Type B pancreatic cell (in vitro differentiated cells): ENCODE results near the gene MTA3. TPM values are rescaled to one million over a fixed set of nuclear protein-coding genes. Genes with fewer than 3 reads are reported as not detected.

Source experiments
- DNase-seq: peaks from one replicate; pipeline ENCODE4 v3.0.0; 2021; ENCODE audit warnings: mixed read lengths; ENCODE audit not compliant: unreplicated experiment; ENCODE audit errors: extremely low spot score
- H3K27ac Mint-ChIP-seq: 2 replicates; pipeline ENCODE4 v1.8.0; 2021; ENCODE audit warnings: mild to moderate bottlenecking, mixed read lengths
- H3K27me3 Mint-ChIP-seq: 2 replicates; pipeline ENCODE4 v1.8.0; 2021; ENCODE audit warnings: mixed read lengths
- H3K36me3 Mint-ChIP-seq: 2 replicates; pipeline ENCODE4 v1.8.0; 2021; ENCODE audit warnings: mixed read lengths
- H3K4me1 Mint-ChIP-seq: one replicate; pipeline ENCODE4 v1.8.0; 2021; ENCODE audit warnings: mixed read lengths; ENCODE audit not compliant: unreplicated experiment
- H3K4me3 Mint-ChIP-seq: 2 replicates; pipeline ENCODE4 v1.8.0; 2021; ENCODE audit warnings: mild to moderate bottlenecking, mixed read lengths
- H3K9me3 Mint-ChIP-seq: 2 replicates; pipeline ENCODE4 v1.8.0; 2021; ENCODE audit warnings: mixed read lengths
- CTCF ChIP-seq: fragments of 200-600 bp; sonication (generic); conservative IDR thresholded peaks from 2 replicates; pipeline ENCODE4 v1.5.0; 2021; ENCODE audit warnings: antibody characterized with exemption, mild to moderate bottlenecking
- total RNA-seq: library from RNA; stranded (reverse); gene quantifications from 2 replicates; pipeline ENCODE4 v1.2.1, GENCODE V29; 2021; ENCODE audit warnings: low replicate concordance

Gene MTA3
- total RNA-seq, 1 donor from 2014 or later, result 59.7 TPM

- no peak overlapping the region for H3K27ac Mint-ChIP-seq
- no peak overlapping the region for H3K4me3 Mint-ChIP-seq
- TF ChIP-seq CTCF, result no peak
- no peak for DNase-seq
- H3K4me1 Mint-ChIP-seq, result peaks cover 12% of the 10 kb centered on the region
- no peaks in the 10 kb centered on the region for H3K36me3 Mint-ChIP-seq
- H3K9me3 Mint-ChIP-seq, result no peaks in the 10 kb centered on the region
- H3K27me3 Mint-ChIP-seq, result no peaks in the 10 kb centered on the region
Observed at GRCh38 chr2:42547446-42548295, 20.8 kb upstream of the MTA3 start.

- no peak for DNase-seq
- TF ChIP-seq CTCF, result no peak
- peaks cover 8% of the 10 kb centered on the region for H3K4me1 Mint-ChIP-seq
Observed at GRCh38 chr2:42550870-42551269, 17.6 kb upstream of the MTA3 start.

GRCh38 chr2:42554392-42554791 is 14.0 kb upstream of the MTA3 start:
- Mint-ChIP-seq H3K9me3 (no peaks in the 10 kb centered on the region), H3K4me1 (peaks cover 8% of the 10 kb centered on the region), H3K27ac (no peak overlapping the region), H3K4me3 (no peak overlapping the region), H3K27me3 (no peaks in the 10 kb centered on the region), H3K36me3 (no peaks in the 10 kb centered on the region)
- DNase-seq, result no peak
- no peak for TF ChIP-seq CTCF

More at GRCh38 chr2:42550870-42551269, 17.6 kb upstream of the MTA3 start:
- no peak overlapping the region for H3K4me3 Mint-ChIP-seq
- no peaks in the 10 kb centered on the region for H3K9me3 Mint-ChIP-seq
- H3K27me3 Mint-ChIP-seq, result no peaks in the 10 kb centered on the region
- no peak overlapping the region for H3K27ac Mint-ChIP-seq
- H3K36me3 Mint-ChIP-seq, result no peaks in the 10 kb centered on the region

GRCh38 chr2:42556315-42556890 is 12.0 kb upstream of the MTA3 start:
- Mint-ChIP-seq H3K9me3 (no peaks in the 10 kb centered on the region), H3K4me3 (no peak overlapping the region), H3K27me3 (no peaks in the 10 kb centered on the region), H3K36me3 (no peaks in the 10 kb centered on the region), H3K4me1 (peaks cover 13% of the 10 kb centered on the region), H3K27ac (peak overlapping the region; percentile 53)
- no peak for DNase-seq
- no peak for TF ChIP-seq CTCF

GRCh38 chr2:42557306-42557705 is 11.1 kb upstream of the MTA3 start:
- no peak for TF ChIP-seq CTCF

More at GRCh38 chr2:42557306-42557705, 11.1 kb upstream of the MTA3 start:
- Mint-ChIP-seq H3K27me3 (no peaks in the 10 kb centered on the region), H3K36me3 (no peaks in the 10 kb centered on the region), H3K4me1 (peaks cover 20% of the 10 kb centered on the region), H3K27ac (no peak overlapping the region), H3K9me3 (no peaks in the 10 kb centered on the region), H3K4me3 (no peak overlapping the region)
- no peak for DNase-seq
